ENCODE results near the gene MEX3C.
A peak's percentile ranks its signal among the peaks of the same experiment; 100 is the strongest.

Gene MEX3C

GRCh38 chr18:51197661-51198424 lies at the start of gene MEX3C:
Gene MEX3C (minus strand): TSS chr18:51197681. CDS start chr18:51197320, 361 bp downstream.
- DNase-seq: peak; percentile 99

GRCh38 chr18:51241226-51241625 lies 43.7 kb upstream of the MEX3C start:
- no peak for DNase-seq

- DNase-seq: no peak
These were observed 38.7 kb upstream of the MEX3C start for GRCh38 chr18:51236225-51236624.

DNA sequence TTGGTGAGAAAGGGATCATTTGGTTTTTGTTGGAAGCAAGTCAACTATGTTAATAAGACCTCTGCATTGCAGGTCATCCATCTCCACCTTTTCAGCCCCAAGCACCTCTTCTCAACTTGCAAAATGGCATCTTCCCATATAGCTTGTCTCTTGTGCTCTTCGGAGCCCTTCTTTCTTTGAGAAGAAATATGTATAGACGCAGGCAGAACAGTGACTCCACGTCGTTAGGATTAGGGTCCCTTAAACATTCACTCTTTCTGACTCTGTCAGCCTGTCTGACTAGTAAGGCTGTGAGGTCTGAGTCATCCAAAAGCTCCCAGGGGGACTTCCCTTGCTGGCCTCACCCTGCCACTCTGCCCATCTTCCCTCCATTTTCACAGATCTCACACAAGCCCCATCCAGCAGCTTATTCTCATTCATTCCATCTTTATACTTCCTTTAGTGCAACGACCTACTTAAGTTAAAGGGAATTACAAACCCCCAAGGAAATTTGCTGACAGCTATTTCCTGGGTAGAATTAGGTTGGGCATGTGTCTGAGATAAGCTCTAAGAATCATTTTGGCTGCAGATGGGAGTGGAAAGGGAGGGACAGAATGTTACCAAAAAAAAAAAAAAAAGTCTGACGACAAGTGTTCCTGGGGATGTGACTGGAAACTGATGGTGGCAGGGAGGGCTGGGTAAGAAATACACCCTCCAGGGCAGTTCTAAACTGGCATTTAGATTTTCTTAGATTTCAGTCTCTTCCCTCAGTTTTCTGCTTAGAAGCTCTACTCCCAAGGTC lies 37.7 kb upstream of the MEX3C start:
- DNase-seq: peak; percentile 29

GRCh38 chr18:51234117-51235008 lies 36.9 kb upstream of the MEX3C start:
- DNase-seq: no peak

GRCh38 chr18:51229328-51229727 lies 31.8 kb upstream of the MEX3C start:
- DNase-seq: no peak

GRCh38 chr18:51227660-51228059 lies 30.2 kb upstream of the MEX3C start:
- no peak for DNase-seq

GRCh38 chr18:51226587-51227350 lies 29.3 kb upstream of the MEX3C start:
- DNase-seq: no peak

DNA sequence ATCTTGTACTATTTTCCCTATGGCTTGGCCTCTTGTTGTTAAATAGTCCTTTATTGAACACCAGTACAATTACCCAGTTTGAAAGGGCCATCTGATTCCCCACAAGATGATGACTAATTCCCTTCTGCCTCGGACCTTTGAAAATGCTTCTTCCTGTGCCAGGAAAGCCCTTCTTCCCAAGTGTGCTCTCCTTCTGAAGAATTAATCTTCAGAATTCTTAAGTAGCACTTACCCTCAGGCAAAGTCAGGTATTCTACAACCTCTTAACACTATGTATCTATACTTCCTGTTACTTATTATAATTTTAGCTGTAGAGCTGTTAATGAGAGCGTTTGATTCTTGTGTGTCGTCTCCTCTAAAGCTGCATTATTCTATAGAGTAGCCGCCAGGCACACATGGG lies 28.6 kb upstream of the MEX3C start:
- no peak for DNase-seq

DNA sequence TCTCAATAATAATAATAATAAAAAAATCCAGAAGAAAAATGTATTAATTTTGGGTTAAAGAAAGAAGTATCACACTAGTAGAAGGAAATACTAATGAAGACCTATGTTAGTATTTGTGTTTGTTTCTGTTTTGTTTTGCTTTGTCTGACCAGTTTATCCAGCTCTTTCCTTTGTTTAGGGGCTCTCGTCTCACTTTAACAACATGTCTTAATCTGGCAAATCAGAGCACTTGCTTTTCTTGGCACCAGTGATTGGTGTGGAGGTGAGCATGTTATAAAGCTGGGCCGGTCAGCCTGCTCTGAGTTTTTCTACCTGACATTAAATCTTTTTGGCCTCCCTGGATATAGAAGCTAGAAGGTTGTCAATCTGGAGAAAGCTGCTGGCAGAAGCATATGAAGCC lies 15.1 kb upstream of the MEX3C start:
- no peak for DNase-seq

DNA sequence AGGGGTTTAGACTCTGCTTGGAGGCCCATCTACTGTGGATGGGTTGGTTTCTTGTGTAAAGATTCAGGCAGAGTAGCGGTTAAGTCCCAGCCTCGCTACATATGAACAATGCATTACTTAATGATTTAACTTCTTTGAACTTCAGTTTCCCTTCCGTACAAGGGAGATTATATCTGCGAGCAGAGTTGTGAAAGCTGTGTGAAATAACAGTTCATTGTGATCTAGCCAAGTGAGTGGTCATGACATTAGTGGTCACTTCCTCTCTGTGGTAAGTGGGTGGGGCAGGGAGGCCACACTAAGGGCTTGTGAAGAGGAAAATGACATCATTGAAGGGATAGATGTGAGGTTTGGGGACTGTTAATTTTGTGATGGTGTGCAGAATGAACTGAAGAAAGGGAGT lies 14.1 kb upstream of the MEX3C start:
- no peak for DNase-seq

- peak; percentile 84 for DNase-seq
These were observed 445 bp downstream of the MEX3C start for GRCh38 chr18:51196811-51197660.

DNA sequence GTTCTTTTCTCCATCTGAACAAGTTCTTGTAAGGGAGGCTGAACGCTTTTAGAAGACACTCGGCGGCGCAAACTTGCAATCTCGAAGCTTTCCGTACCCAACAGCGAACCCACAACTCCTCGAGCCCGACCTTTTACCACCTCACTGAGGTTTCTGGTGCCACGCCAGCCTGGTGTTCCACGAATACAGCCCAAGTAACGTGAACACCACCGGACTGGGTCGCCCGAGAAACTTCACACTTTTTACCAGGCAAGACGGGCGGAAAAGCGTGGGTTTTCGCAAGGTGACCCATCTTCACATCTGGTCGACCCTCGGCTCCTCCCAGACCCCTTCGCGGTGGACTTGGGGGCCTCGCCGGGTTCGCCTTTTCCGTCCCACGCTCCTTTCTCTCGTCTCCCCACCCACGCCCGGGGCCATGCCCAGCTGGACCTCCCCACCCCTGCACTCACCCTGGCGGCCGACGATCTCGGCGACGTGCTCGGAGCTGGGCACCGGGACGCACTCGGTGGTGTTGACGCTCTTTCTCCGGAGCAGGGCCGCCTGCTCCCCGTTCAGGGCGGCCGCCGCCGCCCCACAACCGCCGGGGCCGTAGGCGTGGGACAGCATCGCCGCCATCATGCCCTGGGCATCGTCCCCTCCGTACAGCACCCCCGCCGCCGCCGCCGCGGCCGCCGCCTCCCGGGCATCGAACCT lies 1.2 kb downstream of the MEX3C start:
- DNase-seq: peak; percentile 73

GRCh38 chr18:51195451-51196117 lies 1.9 kb downstream of the MEX3C start:
- DNase-seq: peak; percentile 77

GRCh38 chr18:51195086-51195450 lies 2.4 kb downstream of the MEX3C start:
- no peak for DNase-seq

GRCh38 chr18:51194604-51195003 lies 2.9 kb downstream of the MEX3C start:
- DNase-seq: peak; percentile 19

- peak; percentile 17 for DNase-seq
These were observed 3.7 kb downstream of the MEX3C start for GRCh38 chr18:51193621-51194287.

DNA sequence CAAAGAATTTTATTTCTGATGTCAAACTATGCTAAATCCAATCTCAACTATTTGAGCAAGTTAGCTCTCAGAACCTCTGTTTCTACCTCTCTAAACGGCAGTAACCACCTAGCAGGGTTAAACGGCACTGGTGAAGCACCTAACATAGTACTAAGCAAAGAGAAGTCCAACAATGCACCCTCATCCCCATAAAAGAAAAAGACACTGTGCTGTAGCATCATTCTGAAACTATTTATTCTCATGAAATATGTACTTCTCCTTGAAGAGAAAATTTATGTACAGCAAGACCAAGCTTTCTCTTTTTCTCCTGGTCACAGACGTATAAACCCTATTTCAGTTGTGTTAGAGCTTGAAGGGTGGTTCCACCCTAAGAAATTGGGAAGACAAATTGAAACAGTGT lies 4.8 kb downstream of the MEX3C start:
- DNase-seq: no peak

- DNase-seq: no peak
These were observed 5.5 kb downstream of the MEX3C start for GRCh38 chr18:51192026-51192425.

All from retina (tissue), 1 donor.